ENCODE measurements around the gene RGS7BP.

RGS7BP gene

DNA sequence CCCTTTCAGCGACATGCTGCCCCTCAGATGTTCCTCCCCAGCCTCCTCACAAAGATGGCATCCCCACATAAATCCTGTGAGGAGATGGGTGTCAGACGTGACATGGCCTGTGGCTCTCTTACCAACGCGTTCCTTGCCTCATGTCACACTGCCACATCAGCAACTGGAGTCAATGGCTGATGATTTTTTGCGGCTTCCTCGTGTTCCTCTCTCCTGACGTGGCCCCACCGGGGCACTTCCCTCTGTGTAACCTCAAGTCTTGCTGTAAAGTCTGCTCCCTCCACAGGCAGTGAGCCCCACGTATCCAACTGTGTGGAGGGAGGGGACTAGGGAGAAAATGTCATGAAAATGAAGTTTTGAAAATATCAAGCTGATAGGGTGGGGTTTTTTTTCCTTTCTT is 131.3 kb downstream of the RGS7BP start:
- H3K9me3 ChIP-seq, result no peaks in the 10 kb centered on the region
- no peak overlapping the region for H3K4me3 ChIP-seq
- DNase-seq, result no peak
- no peak overlapping the region for H3K27ac ChIP-seq
- no peaks in the 10 kb centered on the region for H3K36me3 ChIP-seq
- H3K27me3 ChIP-seq, result peaks cover 0 to 3% of the 10 kb centered on the region in 2 donors
- intact Hi-C loops (cut with DNase I; ENCODE audit: low total_unique reads), result loop anchor here (5.0 kb wide), 1 partner anchor 145 kb away; no protein-coding TSS in a partner anchor
- H3K4me1 ChIP-seq, result no peaks in the 10 kb centered on the region
- no peak for TF ChIP-seq CTCF (IDR thresholded peaks at IDR 0.05)

- Histone ChIP-seq H3K36me3 (no peaks in the 10 kb centered on the region), H3K4me1 (no peaks in the 10 kb centered on the region), H3K27me3 (peaks cover 0 to 3% of the 10 kb centered on the region in 2 donors), H3K27ac (no peak overlapping the region), H3K9me3 (no peaks in the 10 kb centered on the region), H3K4me3 (no peak overlapping the region)
- no peak for DNase-seq
- intact Hi-C loops (cut with DNase I; ENCODE audit: low total_unique reads), result loop anchor here (5.0 kb wide), 1 partner anchor 144 kb away; no protein-coding TSS in a partner anchor
- no peak for TF ChIP-seq CTCF (IDR thresholded peaks at IDR 0.05)
These were observed 132.1 kb downstream of the RGS7BP start for GRCh38 chr5:64637837-64638443.

DNA sequence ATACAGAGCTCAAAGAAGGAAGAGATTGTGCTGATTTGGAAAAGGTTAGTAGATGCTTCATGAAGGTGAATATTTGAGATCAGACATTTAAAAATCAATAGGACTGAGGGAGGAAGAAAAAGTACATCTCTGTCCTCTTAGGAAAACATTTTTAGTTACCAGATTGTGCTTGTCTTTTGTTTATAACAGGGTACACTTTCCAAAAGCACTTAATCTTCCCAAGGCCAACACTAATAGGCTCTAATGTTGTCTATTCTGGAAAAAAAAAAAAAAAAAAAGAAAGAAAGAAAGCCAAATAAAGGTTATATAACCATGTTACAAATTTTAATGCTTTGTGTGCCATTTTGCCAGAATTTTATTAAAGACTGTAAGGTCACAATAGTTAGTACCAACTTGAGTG is 139.0 kb downstream of the RGS7BP start:
- intact Hi-C loops (cut with DNase I; ENCODE audit: low total_unique reads), result no loop called here
- Histone ChIP-seq H3K27ac (no peak overlapping the region), H3K36me3 (no peaks in the 10 kb centered on the region), H3K4me1 (no peaks in the 10 kb centered on the region), H3K9me3 (no peaks in the 10 kb centered on the region), H3K27me3 (no peaks in the 10 kb centered on the region), H3K4me3 (no peak overlapping the region)
- DNase-seq, result no peak
- no peak for TF ChIP-seq CTCF (IDR thresholded peaks at IDR 0.05)

DNA sequence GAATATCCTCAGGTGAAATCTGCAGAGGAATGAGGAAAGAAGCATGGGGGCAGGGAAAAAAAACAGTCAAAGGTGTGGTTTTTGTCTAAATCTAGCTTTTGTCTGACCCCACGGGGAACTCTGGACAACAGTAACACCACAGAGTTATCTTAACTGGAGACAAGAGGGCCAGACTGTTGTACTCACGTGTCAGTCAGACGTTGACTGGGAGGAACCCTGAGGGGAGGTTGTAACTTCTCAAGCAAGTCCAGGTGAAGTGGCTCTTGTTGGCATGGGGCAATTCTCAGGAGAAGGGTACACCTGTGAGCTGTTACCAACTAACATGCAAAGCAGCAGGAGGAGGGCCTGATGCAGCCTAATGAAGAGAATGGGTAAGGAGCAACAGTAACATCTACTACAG is 140.4 kb downstream of the RGS7BP start:
- H3K27ac ChIP-seq, result no peak overlapping the region
- TF ChIP-seq CTCF (IDR thresholded peaks at IDR 0.05), result no peak
- no peak for DNase-seq
- H3K4me1 ChIP-seq, result no peaks in the 10 kb centered on the region
- H3K4me3 ChIP-seq, result no peak overlapping the region
- no peaks in the 10 kb centered on the region for H3K9me3 ChIP-seq
- H3K36me3 ChIP-seq, result no peaks in the 10 kb centered on the region
- H3K27me3 ChIP-seq, result no peaks in the 10 kb centered on the region
- intact Hi-C loops (cut with DNase I; ENCODE audit: low total_unique reads), result no loop called here

DNA sequence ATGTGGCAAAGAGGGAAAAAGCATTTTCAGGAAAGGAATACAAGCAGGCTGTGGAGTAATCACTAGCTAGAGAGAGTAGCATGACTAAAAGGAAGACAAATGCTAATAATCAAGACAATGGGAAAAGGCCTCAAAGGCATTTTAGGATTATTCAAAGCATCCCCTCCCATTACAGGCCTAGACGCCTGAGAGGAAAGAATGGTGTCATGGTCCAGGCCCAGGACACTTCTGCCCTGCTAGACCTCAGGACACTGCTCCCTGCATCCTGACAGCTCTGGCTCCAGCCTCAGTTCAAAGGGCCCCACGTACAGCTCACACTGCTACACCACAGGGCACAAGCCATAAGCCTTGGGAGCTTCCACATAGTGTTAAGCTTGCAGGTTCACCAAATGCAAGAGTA is 143.7 kb downstream of the RGS7BP start:
- Histone ChIP-seq H3K4me3 (no peak overlapping the region), H3K27me3 (no peaks in the 10 kb centered on the region), H3K4me1 (no peaks in the 10 kb centered on the region), H3K27ac (no peak overlapping the region), H3K36me3 (no peaks in the 10 kb centered on the region), H3K9me3 (no peaks in the 10 kb centered on the region)
- no peak for TF ChIP-seq CTCF (IDR thresholded peaks at IDR 0.05)
- intact Hi-C loops (cut with DNase I; ENCODE audit: low total_unique reads), result no loop called here
- DNase-seq, result no peak
